KMS-11 (cell line): ENCODE data around the gene SCAI.

Experiments
- H2AFZ ChIP-seq: fragments of 200-600 bp; sonication (generic); 2 replicates; pipeline ENCODE4 v1.6.1; 2016; ENCODE audit warnings: antibody characterized with exemption, mixed run types, low read depth
- H3K27ac ChIP-seq: fragments of 200-600 bp; sonication (generic); 2 replicates; pipeline ENCODE4 v1.6.1; 2016; ENCODE audit warnings: mild to moderate bottlenecking, mixed run types
- H3K27me3 ChIP-seq: fragments of 200-600 bp; sonication (generic); 2 replicates; pipeline ENCODE4 v1.6.1; 2017; ENCODE audit warnings: mild to moderate bottlenecking, low read depth, mixed run types, moderate library complexity; ENCODE audit not compliant: insufficient read depth
- H3K36me3 ChIP-seq: fragments of 200-600 bp; sonication (generic); 2 replicates; pipeline ENCODE4 v1.6.1; 2017; ENCODE audit warnings: mild to moderate bottlenecking, mixed run types; ENCODE audit not compliant: insufficient read depth
- H3K4me1 ChIP-seq: fragments of 200-600 bp; sonication (generic); 2 replicates; pipeline ENCODE4 v1.6.1; 2016; ENCODE audit warnings: mild to moderate bottlenecking, low read depth, mixed run types; ENCODE audit not compliant: poor library complexity, severe bottlenecking
- H3K4me2 ChIP-seq: fragments of 200-600 bp; sonication (generic); 2 replicates; pipeline ENCODE4 v1.7.0; 2016; ENCODE audit warnings: mild to moderate bottlenecking, mixed run types
- H3K4me3 ChIP-seq: fragments of 200-600 bp; sonication (generic); IDR thresholded peaks from 2 replicates; pipeline ENCODE4 v1.6.1; 2017; ENCODE audit warnings: low read depth, low read length, mixed read lengths; ENCODE audit not compliant: insufficient read depth
- H3K79me2 ChIP-seq: fragments of 200-600 bp; sonication (generic); 2 replicates; pipeline ENCODE4 v1.6.1; 2016; ENCODE audit warnings: low read depth, mixed run types; ENCODE audit not compliant: insufficient read depth
- H3K9ac ChIP-seq: fragments of 200-600 bp; sonication (generic); 2 replicates; pipeline ENCODE4 v1.6.1; 2016; ENCODE audit warnings: mild to moderate bottlenecking, mixed run types
- H4K20me1 ChIP-seq: fragments of 200-600 bp; sonication (generic); 2 replicates; pipeline ENCODE4 v1.6.1; 2016; ENCODE audit warnings: mild to moderate bottlenecking, mixed run types; ENCODE audit not compliant: insufficient read depth
- TF ChIP-seq, protein P1 (sequence below): fragments of 200-600 bp; sonication (generic); conservative IDR thresholded peaks from 2 replicates; pipeline ENCODE4 v1.6.1; 2017; ENCODE audit warnings: low read depth, mild to moderate bottlenecking, antibody characterized with exemption, low read length, moderate library complexity, mixed read lengths

Gene SCAI

DNA sequence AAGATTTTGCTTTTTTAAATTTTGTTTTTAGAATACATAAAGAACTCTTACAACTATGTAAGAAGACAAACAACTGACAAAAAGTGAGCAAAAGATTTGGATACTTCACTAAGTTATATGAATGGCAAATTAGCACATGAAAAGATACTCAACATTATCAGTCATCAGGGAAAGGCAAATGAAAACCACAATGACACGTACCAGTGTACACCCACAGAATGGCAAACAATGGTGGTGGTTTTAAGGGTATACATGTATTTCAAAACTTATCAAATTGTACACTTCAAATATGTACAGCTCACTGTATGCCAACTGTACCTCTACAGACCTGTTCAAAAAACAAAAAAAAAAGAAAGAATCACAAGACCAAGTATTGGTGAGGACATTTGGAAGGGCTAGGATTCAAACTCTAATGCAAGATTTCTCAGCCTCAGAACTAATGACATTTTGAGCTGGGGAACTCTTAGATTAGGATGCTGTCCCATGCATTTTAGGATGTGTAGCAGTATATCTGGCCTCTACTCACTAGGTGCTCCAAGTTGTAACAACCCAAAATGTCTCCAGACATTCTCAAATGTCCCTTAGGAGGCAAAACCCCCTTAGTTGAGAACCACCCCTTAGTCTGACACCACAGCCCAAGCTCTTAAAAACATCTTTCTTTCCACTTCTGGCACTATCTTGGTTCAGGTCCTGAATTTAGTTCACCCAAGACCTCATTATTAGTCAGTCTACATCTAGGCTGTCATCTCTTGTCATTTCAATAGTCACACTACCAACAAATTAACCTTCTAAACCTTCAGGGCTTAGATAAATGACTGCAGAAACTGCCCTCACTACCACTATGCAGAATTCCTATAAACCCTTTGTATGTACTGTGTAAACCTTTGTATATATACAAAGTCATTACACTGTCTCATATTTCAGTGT lies 9.7 kb downstream of the SCAI start:
- no peak overlapping the region for H3K4me3 ChIP-seq
- TF ChIP-seq, protein P1, sequence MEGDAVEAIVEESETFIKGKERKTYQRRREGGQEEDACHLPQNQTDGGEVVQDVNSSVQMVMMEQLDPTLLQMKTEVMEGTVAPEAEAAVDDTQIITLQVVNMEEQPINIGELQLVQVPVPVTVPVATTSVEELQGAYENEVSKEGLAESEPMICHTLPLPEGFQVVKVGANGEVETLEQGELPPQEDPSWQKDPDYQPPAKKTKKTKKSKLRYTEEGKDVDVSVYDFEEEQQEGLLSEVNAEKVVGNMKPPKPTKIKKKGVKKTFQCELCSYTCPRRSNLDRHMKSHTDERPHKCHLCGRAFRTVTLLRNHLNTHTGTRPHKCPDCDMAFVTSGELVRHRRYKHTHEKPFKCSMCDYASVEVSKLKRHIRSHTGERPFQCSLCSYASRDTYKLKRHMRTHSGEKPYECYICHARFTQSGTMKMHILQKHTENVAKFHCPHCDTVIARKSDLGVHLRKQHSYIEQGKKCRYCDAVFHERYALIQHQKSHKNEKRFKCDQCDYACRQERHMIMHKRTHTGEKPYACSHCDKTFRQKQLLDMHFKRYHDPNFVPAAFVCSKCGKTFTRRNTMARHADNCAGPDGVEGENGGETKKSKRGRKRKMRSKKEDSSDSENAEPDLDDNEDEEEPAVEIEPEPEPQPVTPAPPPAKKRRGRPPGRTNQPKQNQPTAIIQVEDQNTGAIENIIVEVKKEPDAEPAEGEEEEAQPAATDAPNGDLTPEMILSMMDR = no peak
- H3K79me2 ChIP-seq = no peaks in the 10 kb centered on the region; the same call in 1 of the 2 replicates
- H4K20me1 ChIP-seq = no peaks in the 10 kb centered on the region
- H3K27ac ChIP-seq = no peak overlapping the region
- no peak overlapping the region for H3K4me2 ChIP-seq
- H3K36me3 ChIP-seq = no peaks in the 10 kb centered on the region
- no peak overlapping the region for H2AFZ ChIP-seq
- no peak overlapping the region for H3K9ac ChIP-seq
- no peaks in the 10 kb centered on the region for H3K27me3 ChIP-seq
- no peaks in the 10 kb centered on the region for H3K4me1 ChIP-seq

DNA sequence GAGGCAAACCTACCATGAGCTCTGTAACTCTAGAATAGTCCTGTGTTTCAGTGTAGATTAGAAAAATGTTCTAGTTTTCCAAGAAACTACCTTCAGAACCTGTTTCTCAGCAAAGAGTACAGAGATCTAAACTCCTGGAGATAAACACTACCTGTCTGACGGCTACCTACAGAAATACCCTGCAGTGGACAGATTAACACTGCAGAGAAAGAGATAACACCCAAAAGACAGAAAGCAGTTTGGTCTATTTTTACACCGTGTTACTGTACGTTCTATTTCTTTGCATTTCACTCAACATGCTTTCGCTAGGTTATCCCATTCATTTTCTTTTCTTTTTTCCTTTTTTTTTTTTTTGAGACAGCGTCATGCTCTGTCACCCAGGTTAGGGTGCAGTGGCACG lies 11.6 kb downstream of the SCAI start:
- Histone ChIP-seq H3K4me3 (no peak overlapping the region), H4K20me1 (no peaks in the 10 kb centered on the region), H3K4me1 (peaks cover 8% of the 10 kb centered on the region), H2AFZ (no peak overlapping the region), H3K27me3 (no peaks in the 10 kb centered on the region), H3K79me2 (no peaks in the 10 kb centered on the region), H3K9ac (no peak overlapping the region), H3K36me3 (no peaks in the 10 kb centered on the region), H3K27ac (no peak overlapping the region), H3K4me2 (no peak overlapping the region)
- TF ChIP-seq, protein P1 = no peak

DNA sequence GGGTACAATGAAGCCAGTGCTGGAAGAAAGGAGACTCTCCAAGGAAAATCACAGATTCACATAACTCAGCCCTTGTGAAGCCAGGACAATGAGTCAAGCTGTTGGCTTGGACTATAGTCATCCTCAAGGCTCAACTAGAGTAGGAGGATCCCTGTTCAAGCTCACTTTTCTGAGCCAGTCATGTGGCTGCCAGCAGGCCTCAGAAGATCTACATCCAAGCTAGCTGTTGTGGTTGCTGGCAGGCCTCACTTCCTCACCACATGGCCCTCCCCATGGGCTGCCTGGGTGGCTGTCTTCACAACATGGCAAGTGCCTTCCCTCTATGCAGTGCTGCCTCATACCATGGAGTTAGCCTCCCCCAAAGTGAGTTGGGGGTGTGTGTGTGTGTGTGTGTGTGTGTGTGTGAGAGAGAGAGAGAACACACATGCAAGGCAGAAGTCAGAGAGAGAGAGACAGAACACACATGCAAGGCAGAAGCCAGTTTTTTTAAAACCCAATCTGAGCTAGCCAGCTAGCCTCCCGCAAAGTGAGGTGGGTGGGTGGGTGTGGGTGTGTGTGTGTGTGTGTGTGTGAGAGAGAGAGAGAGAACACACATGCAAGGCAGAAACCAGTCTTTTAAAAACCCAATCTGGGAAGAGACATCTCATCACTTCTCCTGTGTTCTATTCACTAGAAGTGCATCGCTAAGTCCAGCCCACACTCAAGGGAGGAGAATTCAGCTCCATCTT lies 17.1 kb downstream of the SCAI start:
- TF ChIP-seq, protein P1 = no peak
- no peaks in the 10 kb centered on the region for H4K20me1 ChIP-seq
- no peak overlapping the region; the same call in 1 of the 2 replicates for H2AFZ ChIP-seq
- H3K4me2 ChIP-seq = peak overlapping the region; percentile 33; the same call in 1 of the 2 replicates
- no peaks in the 10 kb centered on the region for H3K36me3 ChIP-seq
- H3K27ac ChIP-seq = peak overlapping the region; percentile 56
- no peak overlapping the region for H3K4me3 ChIP-seq
- peaks cover 3% of the 10 kb centered on the region; the same call in 1 of the 2 replicates for H3K79me2 ChIP-seq
- H3K4me1 ChIP-seq = peaks cover 44% of the 10 kb centered on the region
- peak overlapping the region; percentile 2; the same call in 1 of the 2 replicates for H3K9ac ChIP-seq
- H3K27me3 ChIP-seq = no peaks in the 10 kb centered on the region

DNA sequence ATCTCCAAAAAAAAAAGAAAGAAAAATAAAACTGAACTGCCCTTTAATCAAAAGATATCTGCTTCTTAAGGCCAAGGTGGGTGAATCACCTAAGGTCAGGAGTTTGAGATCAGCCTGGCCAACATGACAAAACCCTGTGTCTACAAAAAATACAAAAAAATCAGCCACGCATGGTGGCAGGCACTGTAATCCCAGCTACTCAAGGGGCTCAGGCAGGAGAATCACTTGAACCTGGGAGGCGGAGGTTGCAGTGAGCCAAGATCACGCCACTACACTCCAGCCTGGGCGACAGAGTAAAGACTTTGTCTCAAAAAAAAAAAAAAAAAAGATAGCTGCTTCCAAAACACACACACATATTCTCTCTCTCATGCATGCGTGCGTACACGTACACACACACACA lies 17.8 kb downstream of the SCAI start:
- H3K4me1 ChIP-seq = peaks cover 50% of the 10 kb centered on the region
- H2AFZ ChIP-seq = no peak overlapping the region; the same call in 1 of the 2 replicates
- H4K20me1 ChIP-seq = no peaks in the 10 kb centered on the region
- no peak overlapping the region for H3K9ac ChIP-seq
- H3K36me3 ChIP-seq = no peaks in the 10 kb centered on the region
- TF ChIP-seq, protein P1 = no peak
- H3K27me3 ChIP-seq = no peaks in the 10 kb centered on the region
- H3K79me2 ChIP-seq = peaks cover 3% of the 10 kb centered on the region; the same call in 1 of the 2 replicates
- H3K4me2 ChIP-seq = peak overlapping the region; percentile 33; the same call in 1 of the 2 replicates
- no peak overlapping the region for H3K4me3 ChIP-seq
- peak overlapping the region; percentile 56 for H3K27ac ChIP-seq
